NCI-H226 (cell line): ENCODE data around the gene MFN2.

ENCODE experiments used
- DNase-seq: peaks from one replicate; pipeline ENCODE4 v3.0.0-alpha.2; 2015

The MFN2 gene

DNA sequence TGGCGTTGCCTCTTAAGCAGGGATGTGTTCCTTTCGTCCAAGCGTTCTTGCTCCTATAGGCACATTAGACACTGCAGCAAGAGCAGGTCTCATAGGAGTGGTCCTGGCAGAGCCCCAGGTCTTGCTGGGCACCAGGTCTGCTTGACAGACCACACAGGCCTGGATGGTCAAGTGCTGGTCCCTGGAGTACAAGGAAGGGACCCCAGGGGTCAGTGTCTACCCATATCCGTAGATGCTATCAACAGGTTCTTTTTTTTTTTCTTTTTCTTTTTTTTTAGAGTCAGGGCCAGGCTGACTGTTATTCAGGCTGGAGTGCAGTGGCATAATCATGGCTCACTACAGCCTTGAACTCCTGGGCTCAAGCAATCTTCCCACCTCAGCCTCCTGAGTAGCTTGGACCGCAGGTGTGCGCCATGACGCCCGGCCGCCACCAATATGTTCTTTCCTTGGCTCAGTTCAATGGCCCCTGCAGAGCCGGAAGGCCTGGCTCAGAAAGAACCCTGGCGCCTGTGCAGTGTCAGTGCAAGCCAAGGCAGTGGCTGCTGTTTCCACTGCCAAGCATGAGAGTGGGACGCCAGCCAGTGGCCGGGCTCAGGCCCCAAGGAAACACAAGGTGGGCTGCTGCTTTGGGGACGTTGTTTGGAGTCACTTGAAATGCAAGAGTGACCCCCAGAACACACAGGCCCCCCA is 72.9 kb downstream of the MFN2 start:
- DNase-seq, result no peak

DNA sequence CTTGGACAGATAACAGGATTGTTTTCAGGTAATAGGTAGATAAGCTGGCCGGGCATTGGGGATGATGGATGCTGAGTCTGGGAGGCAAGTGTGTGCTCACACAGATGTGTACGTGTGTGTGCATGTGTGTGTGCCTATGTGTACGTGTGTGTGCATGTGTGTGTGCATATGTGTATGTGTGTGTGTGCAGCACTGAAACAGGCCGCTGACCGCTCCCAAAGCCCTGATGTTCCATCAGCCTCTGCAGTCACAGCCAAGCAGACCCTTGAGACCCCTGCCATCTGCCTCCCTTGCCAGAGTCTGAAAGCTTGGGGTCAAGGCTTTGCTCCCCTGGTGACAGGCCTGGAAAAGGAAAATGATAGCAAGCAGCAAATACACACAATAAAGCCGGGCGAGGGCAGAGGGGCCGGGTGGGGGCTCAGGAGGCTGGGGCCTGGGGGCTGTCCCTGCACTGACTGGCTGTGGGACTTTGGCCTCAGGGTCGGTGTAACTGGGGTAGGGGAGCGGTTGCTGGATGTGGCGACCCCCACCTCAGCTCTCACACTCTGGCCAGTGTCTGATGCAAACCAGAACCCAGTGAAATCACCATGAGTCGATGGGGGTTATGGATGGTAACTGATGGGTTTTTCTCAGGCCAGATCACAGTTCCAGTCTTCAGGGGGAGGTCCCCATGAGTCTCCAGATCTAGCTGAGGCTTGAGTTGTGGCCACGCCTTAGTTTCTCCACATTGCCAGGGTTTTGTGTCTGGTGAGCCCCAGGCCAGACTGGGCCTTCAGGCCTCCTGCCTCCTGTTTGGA is 73.7 kb downstream of the MFN2 start:
- peak; percentile 26 for DNase-seq

DNA sequence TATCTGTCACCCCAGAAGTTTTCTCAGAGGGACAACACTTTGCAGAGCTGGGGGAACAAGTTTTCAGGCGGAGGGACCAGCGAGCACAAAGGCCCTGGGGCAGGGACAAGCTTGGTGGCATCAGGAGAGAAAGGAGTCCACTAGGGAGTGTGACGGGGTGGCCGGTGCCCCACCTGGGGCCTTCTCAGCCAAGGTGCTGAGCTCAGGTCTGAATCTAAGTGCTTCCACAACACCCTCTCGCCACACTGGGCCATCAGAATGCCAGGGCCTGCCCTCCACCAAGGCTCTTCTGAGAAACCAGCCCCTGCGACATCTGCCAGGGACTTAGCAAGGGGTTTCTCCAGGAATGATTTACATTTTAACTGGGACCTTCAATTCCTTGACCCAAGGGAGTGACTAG is 75.0 kb downstream of the MFN2 start:
- no peak for DNase-seq

DNA sequence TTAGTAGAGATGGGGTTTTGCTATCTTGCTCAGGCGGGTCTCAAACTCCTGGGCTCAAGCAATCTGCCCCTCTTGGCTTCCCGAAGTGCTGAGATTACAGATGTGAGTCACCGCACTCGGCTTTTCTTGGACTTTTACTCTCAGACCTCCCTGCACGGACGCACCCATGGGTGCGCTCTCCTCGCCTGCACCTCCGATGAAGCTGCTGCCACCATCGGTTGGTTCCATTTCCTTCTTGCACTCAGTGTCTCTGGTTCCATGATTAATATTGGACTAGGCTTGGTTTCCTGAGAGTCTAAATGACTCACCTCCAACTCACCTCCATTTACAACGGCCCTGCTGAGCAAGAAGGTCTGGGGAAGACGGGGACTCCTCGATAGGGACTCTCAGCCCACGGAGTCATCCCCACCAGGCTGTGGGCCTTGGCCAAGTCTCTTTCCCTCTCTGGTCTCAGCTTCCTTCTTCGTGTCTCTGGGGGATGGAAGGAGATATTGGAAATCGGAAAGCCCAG is 76.1 kb downstream of the MFN2 start:
- peak; percentile 41 for DNase-seq

DNA sequence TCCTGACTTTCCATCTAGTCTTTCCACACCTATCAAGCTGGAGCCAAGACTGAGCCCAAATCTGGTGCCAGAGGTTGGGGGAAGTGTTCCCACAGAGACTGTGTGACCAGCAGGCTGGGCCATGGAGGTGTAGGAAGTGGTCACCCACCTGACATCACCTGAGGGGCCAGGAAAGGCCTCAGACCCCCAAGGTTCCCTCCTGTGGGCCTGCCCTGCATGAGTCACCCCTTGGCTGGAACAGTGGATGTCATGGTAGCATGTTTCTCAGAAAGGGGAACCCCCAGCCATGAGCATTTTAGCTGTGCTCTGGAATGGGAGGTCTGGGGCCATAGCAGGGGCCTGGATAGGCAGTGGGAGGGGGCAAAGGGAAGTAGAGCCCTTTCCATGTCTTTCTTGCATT is 77.1 kb downstream of the MFN2 start:
- peak; percentile 57 for DNase-seq

DNA sequence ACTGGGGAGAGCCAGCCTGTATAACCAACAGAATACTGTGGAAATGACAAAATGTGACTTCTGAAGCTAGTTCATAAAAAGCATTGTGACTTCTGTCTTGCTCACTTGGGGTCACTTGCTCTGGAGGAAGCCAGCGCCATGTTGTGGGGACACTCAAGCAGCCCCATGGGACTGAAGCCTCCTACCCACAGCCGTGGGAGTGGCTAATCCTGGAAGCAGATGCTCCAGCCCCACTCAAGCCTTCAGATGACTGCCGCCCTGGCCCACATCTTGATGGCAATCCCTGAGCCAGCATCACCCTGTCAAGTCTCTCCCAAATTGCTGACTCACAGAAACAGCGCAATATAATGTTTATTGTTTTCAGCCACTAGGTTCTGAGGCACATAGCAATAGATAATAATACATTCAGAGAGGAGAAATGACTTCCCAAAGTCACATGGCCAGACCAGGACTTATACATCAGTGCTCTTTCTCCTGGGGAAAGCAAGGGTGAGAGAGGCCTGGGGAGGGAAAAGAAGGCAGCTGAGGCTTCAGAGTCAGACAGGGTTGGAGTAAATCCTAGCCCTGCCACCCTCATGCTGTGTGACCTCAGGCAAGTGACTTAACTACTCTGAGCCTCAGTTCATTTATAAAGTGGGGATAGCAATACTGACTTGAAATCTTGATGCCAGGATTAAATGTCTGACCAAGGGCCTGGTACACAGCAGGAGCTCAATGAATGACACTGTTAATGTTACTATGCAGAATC is 77.9 kb downstream of the MFN2 start:
- no peak for DNase-seq

DNA sequence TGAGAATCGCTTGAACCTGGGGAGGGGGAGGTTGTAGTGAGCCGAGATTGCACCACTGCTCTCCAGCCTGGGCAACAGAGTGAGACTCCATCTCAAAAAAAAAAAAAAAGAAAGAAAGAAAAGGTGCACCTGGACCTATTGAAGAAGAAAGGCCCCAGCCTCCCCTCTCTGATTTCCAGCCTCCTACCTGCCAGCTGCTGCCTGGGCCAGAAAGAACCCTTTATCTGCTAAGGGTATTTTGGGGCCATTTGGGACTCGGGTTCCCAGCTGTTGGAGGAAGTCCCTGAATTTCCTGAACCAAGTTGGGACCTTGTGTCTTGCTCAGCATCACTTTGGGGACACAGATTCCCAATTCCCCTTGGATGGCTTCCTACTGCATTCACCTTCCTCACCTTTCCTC is 79.0 kb downstream of the MFN2 start:
- no peak for DNase-seq

DNA sequence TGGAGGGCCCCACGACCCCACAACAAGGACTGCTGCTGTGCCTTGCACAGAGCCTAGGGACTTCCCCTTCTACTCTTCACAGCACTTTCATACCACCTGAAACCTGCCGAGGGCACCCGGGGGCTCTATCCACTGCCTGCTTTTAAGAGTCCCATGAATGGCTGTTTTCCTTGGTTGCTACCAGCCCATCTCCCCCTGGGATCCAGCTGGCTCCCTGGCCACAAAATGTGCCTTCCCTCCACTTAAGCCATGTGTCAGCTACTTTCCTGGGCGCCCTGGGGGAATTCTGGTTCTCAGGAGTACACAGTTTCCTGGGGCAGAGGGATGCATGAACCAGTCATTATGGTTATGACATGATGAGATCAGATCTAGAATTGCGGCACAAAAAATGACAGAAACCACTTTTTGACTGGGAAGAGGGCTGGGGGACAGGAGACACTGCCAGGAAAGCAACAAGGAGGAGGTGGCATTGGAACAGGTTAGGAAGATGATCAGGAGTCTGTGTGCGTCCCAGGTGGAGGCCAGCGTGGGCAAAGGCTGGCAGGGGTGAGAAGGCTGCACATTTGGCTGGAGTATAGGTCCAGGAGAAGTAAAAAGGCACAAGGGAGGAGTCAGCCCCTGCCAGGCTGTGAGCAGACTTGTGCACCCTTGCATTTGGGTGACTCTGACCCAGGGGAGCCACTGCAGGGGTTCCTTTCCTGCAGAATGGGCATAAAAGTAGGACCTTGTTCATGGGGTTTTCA is 79.6 kb downstream of the MFN2 start:
- no peak for DNase-seq

DNA sequence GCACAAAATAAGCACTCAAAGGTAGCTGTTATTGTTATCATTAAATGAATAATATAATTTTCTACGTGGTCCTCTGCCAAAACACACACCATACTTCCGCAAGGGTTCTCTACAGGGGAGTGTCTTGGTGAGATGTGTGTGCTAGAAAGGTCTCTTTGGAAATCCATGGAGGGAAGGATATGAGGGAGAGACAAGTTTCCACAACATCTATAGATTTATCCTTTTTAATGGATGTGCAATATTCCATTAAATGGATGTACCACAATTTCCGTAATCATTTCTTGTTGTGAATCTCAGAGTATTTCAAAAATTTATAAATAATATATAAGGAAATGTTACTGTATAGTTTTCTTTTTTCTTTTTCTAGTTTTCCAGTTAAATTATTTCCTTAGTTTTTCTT is 80.3 kb downstream of the MFN2 start:
- no peak for DNase-seq
